HepG2 (cell line): Measurements from ENCODE around the gene MPC1. TPM values are rescaled to one million over a fixed set of nuclear protein-coding genes. Genes with fewer than 3 reads are reported as not detected.

Source experiments
- ARID2 ChIP-seq: sonication (generic); formaldehyde crosslinking; IDR thresholded peaks from 2 replicates; pipeline ENCODE4 v1.8.1; 2022; ENCODE audit warnings: mild to moderate bottlenecking, missing genetic modification reagents, borderline replicate concordance
- ATF6 ChIP-seq: sonication (generic); formaldehyde crosslinking; conservative IDR thresholded peaks from 2 replicates; pipeline ENCODE4 v1.4.0; 2020; ENCODE audit warnings: missing genetic modification reagents
- BCL6 ChIP-seq: IDR thresholded peaks from 2 replicates; pipeline ENCODE4 v1.6.1; 2016; ENCODE audit warnings: missing genetic modification reagents, missing compliant biosample characterization
- CREB3 ChIP-seq: sonication (generic); formaldehyde crosslinking; IDR thresholded peaks from 2 replicates; pipeline ENCODE4 v1.5.0; 2020; ENCODE audit warnings: missing genetic modification reagents
- HBP1 ChIP-seq: IDR thresholded peaks from 2 replicates; pipeline ENCODE4 v1.6.1; 2016; ENCODE audit warnings: low read depth, control low read depth
- MEF2D ChIP-seq: sonication (generic); formaldehyde crosslinking; IDR thresholded peaks from 2 replicates; pipeline ENCODE4 v1.5.1; 2020; ENCODE audit warnings: mild to moderate bottlenecking, missing genetic modification reagents
- NR2F2 ChIP-seq: IDR thresholded peaks from 2 replicates; pipeline ENCODE4 v1.6.1; 2012; ENCODE audit warnings: low read depth, inconsistent platforms, borderline replicate concordance
- SRSF4 ChIP-seq: fragments of 200-400 bp; formaldehyde crosslinking; IDR thresholded peaks from one replicate; pipeline ENCODE4 v1.6.1; 2018; ENCODE audit warnings: mild to moderate bottlenecking, low read depth, low read length, moderate library complexity; ENCODE audit not compliant: poor library complexity, severe bottlenecking
- ZFP62 ChIP-seq: sonication (generic); formaldehyde crosslinking; IDR thresholded peaks from 2 replicates; pipeline ENCODE4 v1.4.0; 2020; ENCODE audit warnings: missing genetic modification reagents
- ZNF143 ChIP-seq: sonication (generic); formaldehyde crosslinking; IDR thresholded peaks from 2 replicates; pipeline ENCODE4 v1.4.0; 2020; ENCODE audit warnings: missing genetic modification reagents
- ZNF225 ChIP-seq: sonication (generic); formaldehyde crosslinking; IDR thresholded peaks from 2 replicates; pipeline ENCODE4 v1.4.0; 2020; ENCODE audit warnings: mild to moderate bottlenecking, missing genetic modification reagents
- ZNF431 ChIP-seq: sonication (generic); formaldehyde crosslinking; IDR thresholded peaks from 2 replicates; pipeline ENCODE4 v1.9.0; 2022; ENCODE audit warnings: missing genetic modification reagents, low read depth, mild to moderate bottlenecking, borderline replicate concordance
- ZNF800 ChIP-seq: sonication (generic); formaldehyde crosslinking; IDR thresholded peaks from 2 replicates; pipeline ENCODE4 v1.4.0; 2020; ENCODE audit warnings: missing genetic modification reagents
- polyA plus RNA-seq, 8 experiments: library from polyadenylated mRNA; depleted of rRNA in 3 of 8; stranded (reverse) in 7 of 8; unstranded in 1 of 8; fragments of >200 nt; fragmentation: Illumina TruSeq in 4 of 8; extraction: Trizol in 4 of 8; gene quantifications; 2 replicates each; pipeline versions ENCODE4 v1.2.1 to v1.2.3, GENCODE V29; 2011 to 2016; ENCODE audit warnings: low read depth in 4 of 8, missing spikeins in 1 of 8, mixed read lengths in 1 of 8; ENCODE audit not compliant: insufficient read depth in 1 of 8
- total RNA-seq, 5 experiments: library from RNA; depleted of rRNA; stranded (reverse); fragments of >200 nt; fragmentation: Illumina TruSeq; extraction: Trizol; gene quantifications; 2 replicates each; pipeline ENCODE4 v1.2.3, GENCODE V29; 2016; ENCODE audit warnings: low read depth in 1 of 5
- TF ChIP-seq, protein P1 (sequence below): sonication (generic); formaldehyde crosslinking; IDR thresholded peaks from 2 replicates; pipeline ENCODE4 v1.4.0; 2020; ENCODE audit warnings: missing genetic modification reagents, borderline replicate concordance
- TF ChIP-seq, protein P2 (sequence below): sonication (generic); formaldehyde crosslinking; IDR thresholded peaks from 2 replicates; pipeline ENCODE4 v1.8.0; 2022; ENCODE audit warnings: missing genetic modification reagents, mild to moderate bottlenecking, inconsistent platforms, borderline replicate concordance

Gene MPC1
- total and polyA plus RNA-seq, 2 of the 13 experiments (the other 11 are each of a cell fraction or from before 2014, with no cell fraction given) = 189 to 214 TPM

GRCh38 chr6:166387642-166388289 lies 5.0 kb upstream of the MPC1 start (continued):
- TF ChIP-seq ATF6 (CRISPR knock-in tag) = no peak; the same call in 1 of the 2 replicates
- peak; percentile 92; the same call in 1 of the 2 replicates for TF ChIP-seq ARID2 (CRISPR knock-in tag)
- TF ChIP-seq NR2F2 = peak; percentile 94
- no peak for TF ChIP-seq ZNF431 (CRISPR knock-in tag)
- TF ChIP-seq SRSF4 = no peak
- TF ChIP-seq, protein P1, sequence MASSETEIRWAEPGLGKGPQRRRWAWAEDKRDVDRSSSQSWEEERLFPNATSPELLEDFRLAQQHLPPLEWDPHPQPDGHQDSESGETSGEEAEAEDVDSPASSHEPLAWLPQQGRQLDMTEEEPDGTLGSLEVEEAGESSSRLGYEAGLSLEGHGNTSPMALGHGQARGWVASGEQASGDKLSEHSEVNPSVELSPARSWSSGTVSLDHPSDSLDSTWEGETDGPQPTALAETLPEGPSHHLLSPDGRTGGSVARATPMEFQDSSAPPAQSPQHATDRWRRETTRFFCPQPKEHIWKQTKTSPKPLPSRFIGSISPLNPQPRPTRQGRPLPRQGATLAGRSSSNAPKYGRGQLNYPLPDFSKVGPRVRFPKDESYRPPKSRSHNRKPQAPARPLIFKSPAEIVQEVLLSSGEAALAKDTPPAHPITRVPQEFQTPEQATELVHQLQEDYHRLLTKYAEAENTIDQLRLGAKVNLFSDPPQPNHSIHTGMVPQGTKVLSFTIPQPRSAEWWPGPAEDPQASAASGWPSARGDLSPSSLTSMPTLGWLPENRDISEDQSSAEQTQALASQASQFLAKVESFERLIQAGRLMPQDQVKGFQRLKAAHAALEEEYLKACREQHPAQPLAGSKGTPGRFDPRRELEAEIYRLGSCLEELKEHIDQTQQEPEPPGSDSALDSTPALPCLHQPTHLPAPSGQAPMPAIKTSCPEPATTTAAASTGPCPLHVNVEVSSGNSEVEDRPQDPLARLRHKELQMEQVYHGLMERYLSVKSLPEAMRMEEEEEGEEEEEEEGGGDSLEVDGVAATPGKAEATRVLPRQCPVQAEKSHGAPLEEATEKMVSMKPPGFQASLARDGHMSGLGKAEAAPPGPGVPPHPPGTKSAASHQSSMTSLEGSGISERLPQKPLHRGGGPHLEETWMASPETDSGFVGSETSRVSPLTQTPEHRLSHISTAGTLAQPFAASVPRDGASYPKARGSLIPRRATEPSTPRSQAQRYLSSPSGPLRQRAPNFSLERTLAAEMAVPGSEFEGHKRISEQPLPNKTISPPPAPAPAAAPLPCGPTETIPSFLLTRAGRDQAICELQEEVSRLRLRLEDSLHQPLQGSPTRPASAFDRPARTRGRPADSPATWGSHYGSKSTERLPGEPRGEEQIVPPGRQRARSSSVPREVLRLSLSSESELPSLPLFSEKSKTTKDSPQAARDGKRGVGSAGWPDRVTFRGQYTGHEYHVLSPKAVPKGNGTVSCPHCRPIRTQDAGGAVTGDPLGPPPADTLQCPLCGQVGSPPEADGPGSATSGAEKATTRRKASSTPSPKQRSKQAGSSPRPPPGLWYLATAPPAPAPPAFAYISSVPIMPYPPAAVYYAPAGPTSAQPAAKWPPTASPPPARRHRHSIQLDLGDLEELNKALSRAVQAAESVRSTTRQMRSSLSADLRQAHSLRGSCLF (CRISPR knock-in tag) = no peak; the same call in 1 of the 2 replicates
- 0 out of 2 replicates have a peak, but pooled peaks have one; percentile 11 for TF ChIP-seq CREB3
- no peak; the same call in 1 of the 2 replicates for TF ChIP-seq ZNF143 (CRISPR knock-in tag)
- TF ChIP-seq ZNF800 (CRISPR knock-in tag) = peak; percentile 80; the same call in 1 of the 2 replicates
- no peak for TF ChIP-seq ZNF225 (CRISPR knock-in tag)
- TF ChIP-seq BCL6 (CRISPR knock-in tag) = peak; percentile 89
- TF ChIP-seq, protein P2, sequence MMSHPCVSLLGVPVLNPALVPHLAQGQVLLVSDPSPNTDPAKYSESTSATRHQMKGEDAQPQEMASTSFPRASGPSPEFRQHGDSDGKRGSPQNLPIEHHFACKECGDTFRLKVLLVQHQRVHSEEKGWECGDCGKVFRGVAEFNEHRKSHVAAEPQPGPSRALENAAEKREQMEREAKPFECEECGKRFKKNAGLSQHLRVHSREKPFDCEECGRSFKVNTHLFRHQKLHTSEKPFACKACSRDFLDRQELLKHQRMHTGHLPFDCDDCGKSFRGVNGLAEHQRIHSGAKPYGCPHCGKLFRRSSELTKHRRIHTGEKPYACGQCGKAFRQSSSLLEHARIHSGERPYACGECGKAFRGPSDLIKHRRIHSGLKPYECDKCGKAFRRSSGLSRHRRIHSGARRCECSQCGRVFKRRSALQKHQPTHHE = peak; percentile 53; the same call in 1 of the 2 replicates
- TF ChIP-seq HBP1 (CRISPR knock-in tag) = peak; percentile 28; the same call in 1 of the 2 replicates
- TF ChIP-seq MEF2D = peak; percentile 73; the same call in 1 of the 2 replicates
- no peak for TF ChIP-seq ZFP62 (CRISPR knock-in tag)
